GM13977 (cell line): ENCODE measurements around the gene PLA2G3.

ENCODE experiments used
- DNase-seq: peaks from one replicate; pipeline ENCODE4 v3.0.0; 2012; ENCODE audit warnings: low spot score
- in situ Hi-C: fragments of 300-500 bp; cut with MboI; formaldehyde crosslinking; loops from one replicate; pipeline ENCODE4 v1.12.0; 2022; ENCODE audit warnings: low sequenced_read_pairs, low pct_unique_long_range_greater_than_20kb, mixed read lengths, inconsistent platforms; ENCODE audit not compliant: unreplicated experiment
- TF ChIP-seq, protein P1 (sequence below): IDR thresholded peaks from 2 replicates; pipeline ENCODE4 v1.5.1; 2012; ENCODE audit warnings: mild to moderate bottlenecking, control low read depth; ENCODE audit not compliant: insufficient read depth; ENCODE audit errors: extremely low read depth, missing control alignments

PLA2G3 gene, protein sequence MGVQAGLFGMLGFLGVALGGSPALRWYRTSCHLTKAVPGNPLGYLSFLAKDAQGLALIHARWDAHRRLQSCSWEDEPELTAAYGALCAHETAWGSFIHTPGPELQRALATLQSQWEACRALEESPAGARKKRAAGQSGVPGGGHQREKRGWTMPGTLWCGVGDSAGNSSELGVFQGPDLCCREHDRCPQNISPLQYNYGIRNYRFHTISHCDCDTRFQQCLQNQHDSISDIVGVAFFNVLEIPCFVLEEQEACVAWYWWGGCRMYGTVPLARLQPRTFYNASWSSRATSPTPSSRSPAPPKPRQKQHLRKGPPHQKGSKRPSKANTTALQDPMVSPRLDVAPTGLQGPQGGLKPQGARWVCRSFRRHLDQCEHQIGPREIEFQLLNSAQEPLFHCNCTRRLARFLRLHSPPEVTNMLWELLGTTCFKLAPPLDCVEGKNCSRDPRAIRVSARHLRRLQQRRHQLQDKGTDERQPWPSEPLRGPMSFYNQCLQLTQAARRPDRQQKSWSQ

DNA sequence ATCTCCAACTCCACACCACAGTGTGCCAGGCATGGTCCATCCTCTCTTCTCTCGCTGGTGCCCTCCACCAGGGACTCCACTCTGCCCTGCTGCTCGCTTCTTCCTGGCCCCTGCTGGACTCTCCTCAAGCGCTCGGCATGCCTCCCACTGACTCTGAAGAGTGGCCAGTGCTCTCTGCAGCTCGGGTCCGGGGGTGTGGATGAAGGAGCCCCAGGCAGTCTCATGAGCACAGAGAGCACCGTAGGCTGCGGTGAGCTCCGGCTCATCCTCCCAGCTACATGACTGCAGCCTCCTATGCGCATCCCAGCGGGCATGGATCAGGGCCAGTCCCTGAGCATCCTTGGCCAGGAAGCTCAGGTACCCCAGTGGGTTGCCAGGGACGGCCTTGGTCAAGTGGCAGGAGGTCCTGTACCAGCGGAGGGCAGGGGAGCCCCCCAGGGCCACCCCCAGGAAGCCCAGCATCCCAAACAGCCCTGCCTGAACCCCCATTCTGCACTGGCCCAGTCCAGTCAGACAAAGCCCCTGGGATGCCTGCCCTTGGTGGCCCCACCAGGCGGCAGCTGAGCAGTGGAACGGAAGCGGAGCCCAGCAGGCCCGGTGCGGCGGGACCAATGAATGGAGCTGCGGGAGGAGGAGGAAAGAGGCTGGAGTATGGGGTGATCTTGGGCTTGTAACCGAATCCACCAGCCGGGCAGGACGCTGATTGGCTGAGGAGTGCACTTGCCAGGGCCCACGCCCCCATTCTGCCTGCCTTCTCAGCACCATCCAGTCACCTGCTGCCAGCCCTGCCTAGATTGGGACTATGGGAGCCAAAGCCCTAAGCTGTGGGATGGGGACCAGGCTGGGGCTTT is at the start of gene PLA2G3:
PLA2G3 (minus strand) TSS at position 643 of the 851 bp plus-strand sequence; CDS start at position 489, 154 bp downstream.
- in situ Hi-C loops: no loop called here
- TF ChIP-seq, protein P1, sequence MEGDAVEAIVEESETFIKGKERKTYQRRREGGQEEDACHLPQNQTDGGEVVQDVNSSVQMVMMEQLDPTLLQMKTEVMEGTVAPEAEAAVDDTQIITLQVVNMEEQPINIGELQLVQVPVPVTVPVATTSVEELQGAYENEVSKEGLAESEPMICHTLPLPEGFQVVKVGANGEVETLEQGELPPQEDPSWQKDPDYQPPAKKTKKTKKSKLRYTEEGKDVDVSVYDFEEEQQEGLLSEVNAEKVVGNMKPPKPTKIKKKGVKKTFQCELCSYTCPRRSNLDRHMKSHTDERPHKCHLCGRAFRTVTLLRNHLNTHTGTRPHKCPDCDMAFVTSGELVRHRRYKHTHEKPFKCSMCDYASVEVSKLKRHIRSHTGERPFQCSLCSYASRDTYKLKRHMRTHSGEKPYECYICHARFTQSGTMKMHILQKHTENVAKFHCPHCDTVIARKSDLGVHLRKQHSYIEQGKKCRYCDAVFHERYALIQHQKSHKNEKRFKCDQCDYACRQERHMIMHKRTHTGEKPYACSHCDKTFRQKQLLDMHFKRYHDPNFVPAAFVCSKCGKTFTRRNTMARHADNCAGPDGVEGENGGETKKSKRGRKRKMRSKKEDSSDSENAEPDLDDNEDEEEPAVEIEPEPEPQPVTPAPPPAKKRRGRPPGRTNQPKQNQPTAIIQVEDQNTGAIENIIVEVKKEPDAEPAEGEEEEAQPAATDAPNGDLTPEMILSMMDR: no peak
- no peak for DNase-seq

DNA sequence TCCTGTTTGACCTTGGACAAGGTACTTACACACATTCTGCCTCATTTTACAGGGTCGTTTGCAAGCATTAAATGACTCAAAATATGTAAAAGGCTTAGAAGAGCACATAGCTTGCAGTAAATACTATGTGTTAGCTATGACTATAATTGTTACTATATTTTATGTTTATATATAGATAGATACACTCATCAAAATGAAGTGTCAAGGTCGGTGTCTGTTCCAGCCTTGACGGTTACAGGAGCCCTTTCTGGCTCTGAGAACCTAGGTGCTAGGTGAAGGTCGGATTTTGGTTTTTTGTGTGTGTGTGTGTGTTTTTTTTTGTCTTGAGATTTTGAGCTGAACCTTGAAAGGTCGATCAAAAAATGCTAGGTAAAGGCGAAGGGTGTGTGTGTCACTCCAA is 47.3 kb upstream of the PLA2G3 start:
- DNase-seq: no peak
- in situ Hi-C loops: no loop called here
- TF ChIP-seq, protein P1: no peak

DNA sequence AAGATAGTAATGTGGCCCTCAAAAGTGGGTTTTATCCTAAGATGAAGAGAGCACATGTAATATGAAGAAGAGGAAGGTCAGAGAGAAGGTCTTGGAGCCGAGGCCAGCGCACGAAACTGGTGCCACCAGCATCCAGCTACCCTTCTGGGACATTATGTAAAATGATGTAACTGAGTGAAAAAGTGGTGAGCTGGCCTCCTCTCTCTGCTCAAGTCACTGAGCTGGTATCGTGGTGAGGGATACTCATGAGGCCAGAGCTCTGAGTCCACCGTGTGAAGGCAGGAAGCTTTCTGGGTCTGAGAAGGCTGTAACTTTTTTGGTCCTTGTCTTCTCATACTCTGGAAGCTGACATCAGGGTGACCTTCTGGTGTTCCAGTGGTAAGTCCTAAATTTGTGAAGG is 44.7 kb upstream of the PLA2G3 start:
- no peak for DNase-seq
- in situ Hi-C loops: no loop called here
- TF ChIP-seq, protein P1: no peak

DNA sequence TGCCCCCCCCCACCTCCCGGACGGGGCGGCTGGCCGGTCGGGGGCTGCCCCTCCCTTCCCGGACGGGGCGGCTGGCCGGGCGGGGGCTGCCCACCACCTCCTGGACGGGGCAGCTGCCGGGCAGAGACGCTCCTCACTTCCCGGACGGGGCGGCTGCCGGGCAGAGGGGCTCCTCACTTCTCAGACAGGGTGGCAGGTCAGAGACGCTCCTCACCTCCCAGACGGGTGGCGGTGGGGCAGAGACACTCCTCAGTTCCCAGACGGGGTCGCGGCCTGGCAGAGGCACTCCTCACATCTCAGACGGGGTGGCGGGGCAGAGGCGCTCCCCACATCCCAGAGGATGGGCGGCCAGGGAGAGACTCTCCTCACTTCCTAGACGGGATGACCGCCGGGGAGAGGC is 43.7 kb upstream of the PLA2G3 start:
- DNase-seq: no peak
- in situ Hi-C loops: no loop called here
- TF ChIP-seq, protein P1: no peak

DNA sequence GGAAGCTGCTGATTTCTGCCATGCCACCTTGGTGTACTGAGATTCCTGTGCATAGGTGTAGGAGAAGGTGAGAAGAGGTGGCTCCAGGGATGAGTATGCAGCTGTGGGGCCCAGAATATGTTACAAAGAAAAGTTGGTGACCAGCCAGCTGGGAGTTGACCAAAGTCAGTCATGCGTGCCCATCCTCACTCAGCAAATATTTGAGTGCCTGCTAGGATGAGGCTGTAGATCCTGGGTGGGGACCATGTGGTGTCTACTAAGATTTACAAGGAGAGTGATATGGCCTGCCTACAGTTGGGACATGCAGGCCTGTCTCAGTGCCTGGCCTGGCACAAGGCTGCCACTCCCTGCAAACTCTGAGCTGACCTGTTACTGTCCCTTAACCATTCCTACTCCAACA is 39.0 kb upstream of the PLA2G3 start:
- in situ Hi-C loops: no loop called here
- DNase-seq: no peak
- TF ChIP-seq, protein P1: no peak

DNA sequence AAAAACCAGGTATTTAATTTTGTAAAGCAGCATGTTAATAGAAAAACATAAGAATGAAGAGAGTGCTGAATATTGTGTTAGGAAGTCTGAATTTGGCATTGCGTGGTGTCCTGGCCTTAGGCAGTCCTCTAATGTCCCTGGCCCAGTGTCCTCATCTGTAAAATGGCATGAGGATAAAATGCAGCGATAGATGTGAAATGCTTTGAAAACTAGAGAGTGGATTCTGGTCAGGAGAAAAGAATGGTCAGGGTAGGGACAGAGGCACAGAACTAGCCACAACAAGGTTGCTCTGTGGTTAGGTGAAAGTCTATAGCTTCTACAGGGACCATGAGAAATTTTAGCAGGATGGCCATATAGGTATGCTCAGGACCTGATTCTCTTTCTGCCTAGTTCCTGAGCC is 38.6 kb upstream of the PLA2G3 start:
- in situ Hi-C loops: no loop called here
- DNase-seq: no peak
- TF ChIP-seq, protein P1: no peak
